Ishikawa (cell line): ENCODE data around the gene EAF1.
A peak's percentile ranks its signal among the peaks of the same experiment; 100 is the strongest.

Experiments
- CEBPB ChIP-seq: IDR thresholded peaks from 2 replicates; pipeline ENCODE4 v1.6.1; 2012
- CREB1 ChIP-seq: IDR thresholded peaks from 2 replicates; pipeline ENCODE4 v1.6.1; 2012; ENCODE audit warnings: low read depth
- EGR1 ChIP-seq: IDR thresholded peaks from 2 replicates; pipeline ENCODE4 v1.6.1; 2012
- EP300 ChIP-seq: IDR thresholded peaks from 2 replicates; pipeline ENCODE4 v1.6.1; 2012; ENCODE audit warnings: borderline replicate concordance
- FOXM1 ChIP-seq: IDR thresholded peaks from 2 replicates; pipeline ENCODE4 v1.6.1; 2012; ENCODE audit warnings: low read depth, borderline replicate concordance
- MAX ChIP-seq: IDR thresholded peaks from 2 replicates; pipeline ENCODE4 v1.6.1; 2012
- NFIC ChIP-seq: IDR thresholded peaks from 2 replicates; pipeline ENCODE4 v1.6.1; 2012
- RAD21 ChIP-seq: IDR thresholded peaks from 2 replicates; pipeline ENCODE4 v1.6.1; 2012; ENCODE audit warnings: low read depth
- REST ChIP-seq: IDR thresholded peaks from 2 replicates; pipeline ENCODE4 v1.6.1; 2012; ENCODE audit warnings: low read depth, mild to moderate bottlenecking
- TAF1 ChIP-seq: IDR thresholded peaks from 2 replicates; pipeline ENCODE4 v1.6.1; 2012; ENCODE audit warnings: low read depth, mild to moderate bottlenecking
- TCF12 ChIP-seq: IDR thresholded peaks from 2 replicates; pipeline ENCODE4 v1.6.1; 2012; ENCODE audit warnings: low read depth
- TEAD4 ChIP-seq: IDR thresholded peaks from 2 replicates; pipeline ENCODE4 v1.6.1; 2012
- USF1 ChIP-seq: IDR thresholded peaks from 2 replicates; pipeline ENCODE4 v1.6.1; 2012
- YY1 ChIP-seq: IDR thresholded peaks from 2 replicates; pipeline ENCODE4 v1.6.1; 2012; ENCODE audit warnings: low read depth
- ZBTB7A ChIP-seq: IDR thresholded peaks from 2 replicates; pipeline ENCODE4 v1.6.1; 2012; ENCODE audit warnings: low read depth

EAF1 gene

DNA sequence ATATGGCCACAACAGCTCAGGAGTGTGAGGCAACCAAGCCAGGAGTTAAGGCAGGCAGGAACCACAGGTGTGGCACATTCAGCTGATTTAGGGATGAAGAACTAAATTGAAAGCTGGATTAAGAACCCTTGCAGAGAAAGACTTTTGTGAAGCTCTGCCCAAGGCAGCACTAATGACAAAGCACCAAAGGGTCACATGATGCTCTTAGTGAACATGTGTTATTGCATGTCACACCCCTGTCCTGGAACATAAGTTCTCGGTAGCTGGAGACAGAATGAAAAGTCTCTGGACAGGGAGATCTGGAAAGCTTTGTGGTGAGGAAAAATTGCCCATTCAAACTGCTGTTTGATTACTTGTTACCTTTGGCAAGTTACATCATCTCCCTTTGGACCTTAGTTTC is 3.2 kb downstream of the EAF1 start:
- TF ChIP-seq NFIC = no peak
- TF ChIP-seq ZBTB7A = no peak
- no peak for TF ChIP-seq MAX
- no peak for TF ChIP-seq EGR1
- no peak for TF ChIP-seq TEAD4
- TF ChIP-seq TAF1 = no peak
- TF ChIP-seq CEBPB = no peak
- no peak for TF ChIP-seq FOXM1
- TF ChIP-seq REST = no peak
- TF ChIP-seq TCF12 = no peak
- TF ChIP-seq CREB1 = no peak
- no peak for TF ChIP-seq EP300
- TF ChIP-seq USF1 = no peak
- TF ChIP-seq RAD21 = no peak
- no peak for TF ChIP-seq YY1

DNA sequence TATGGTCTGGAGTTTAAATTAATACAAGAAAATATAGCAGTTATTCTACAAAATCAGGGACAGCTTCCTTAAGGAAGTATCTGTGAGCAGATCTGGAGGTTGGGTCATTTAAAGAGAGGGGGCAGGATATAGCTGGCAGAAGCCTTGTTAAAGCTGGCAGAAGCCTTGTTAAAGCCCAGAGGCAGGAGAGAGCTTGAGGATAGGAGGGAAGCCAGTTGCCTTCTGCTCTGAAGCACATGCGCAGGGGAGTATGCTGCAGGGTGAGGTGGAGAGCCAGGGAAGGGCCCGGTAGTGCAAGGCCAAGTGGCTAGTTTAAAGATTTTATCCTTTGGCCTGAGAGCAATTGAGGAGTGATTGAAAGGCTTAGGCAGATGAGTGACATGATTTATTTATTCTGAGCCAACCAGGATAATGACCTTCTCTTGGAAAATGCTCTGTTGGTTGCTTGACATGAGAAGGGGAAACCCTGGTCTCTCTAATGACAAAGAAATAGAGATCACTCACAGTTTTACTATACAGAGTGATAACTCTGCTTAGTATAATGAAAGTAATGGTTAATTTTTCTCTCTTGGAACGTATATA is 3.9 kb downstream of the EAF1 start:
- TF ChIP-seq TCF12 (no peak), NFIC (no peak), EGR1 (no peak), FOXM1 (no peak), TEAD4 (no peak), REST (no peak), CEBPB (no peak), MAX (no peak), YY1 (no peak), TAF1 (no peak), ZBTB7A (no peak), EP300 (no peak)

DNA sequence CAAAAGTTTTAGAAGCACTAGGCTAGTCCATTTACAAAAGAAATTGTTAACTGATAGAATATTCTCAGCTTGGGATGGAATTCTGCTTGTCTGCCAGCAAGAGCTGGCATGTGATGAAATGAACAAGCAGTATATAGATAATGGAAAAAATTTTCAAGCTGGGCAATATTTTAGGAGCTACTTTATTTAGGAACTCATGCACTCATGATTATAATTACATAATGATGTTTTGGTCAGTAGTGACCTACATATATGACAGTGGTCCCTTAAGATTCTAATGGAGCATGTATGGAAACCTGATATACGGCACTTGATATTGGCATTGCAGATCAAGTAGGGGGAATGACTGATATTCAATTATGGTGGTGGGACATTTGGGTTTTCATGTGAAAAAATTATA is 6.1 kb downstream of the EAF1 start:
- TF ChIP-seq CEBPB (no peak), NFIC (no peak), YY1 (no peak), TCF12 (no peak), USF1 (no peak), FOXM1 (no peak), REST (no peak), ZBTB7A (no peak)

GRCh38 chr3:15434756-15435155 is 7.4 kb downstream of the EAF1 start:
- TF ChIP-seq RAD21 = no peak
- no peak for TF ChIP-seq EP300
- peak; percentile 83 for TF ChIP-seq REST
